BLaER1 treated with 17β-estradiol and CSF1 and Interleukin-3, amounts not matched to agents 10 nM and 100 nM (cell line): ENCODE results near the gene SYCP1.
"Not testable (repeated sequence)": the region's sequence is repeated elsewhere in the genome, so short reads cannot be mapped to it uniquely, and the experiment has no call there.

Experiments
- H3K27ac ChIP-seq, 11 experiments: shearing (Covaris generic); formaldehyde crosslinking; 2 replicates each; pipeline ENCODE4 v1.8.1; 2022
- H3K27me3 ChIP-seq, 11 experiments: shearing (Covaris generic); formaldehyde crosslinking; 2 replicates each; pipeline ENCODE4 v1.8.1; 2022
- H3K36me3 ChIP-seq, 11 experiments: shearing (Covaris generic); formaldehyde crosslinking; 2 replicates each; pipeline ENCODE4 v1.8.1; 2022
- H3K4me1 ChIP-seq, 10 experiments: shearing (Covaris generic); formaldehyde crosslinking; 2 replicates each; pipeline ENCODE4 v1.8.1; 2022
- H3K4me2 ChIP-seq, 11 experiments: shearing (Covaris generic); formaldehyde crosslinking; 2 replicates each; pipeline ENCODE4 v1.8.1; 2022
- H3K4me3 ChIP-seq, 10 experiments: shearing (Covaris generic); formaldehyde crosslinking; 2 replicates each; pipeline ENCODE4 v1.8.1; 2022
- H3K9ac ChIP-seq, 11 experiments: shearing (Covaris generic); formaldehyde crosslinking; 2 replicates each; pipeline ENCODE4 v1.8.1; 2022
- H3K9me3 ChIP-seq, 11 experiments: shearing (Covaris generic); formaldehyde crosslinking; replicated peaks in 1 of 11; 2 replicates each; pipeline ENCODE4 v1.8.1; 2022
- H4K20me1 ChIP-seq, 11 experiments: shearing (Covaris generic); formaldehyde crosslinking; 2 replicates each; pipeline ENCODE4 v1.8.1; 2022
- Cebpa-rat ChIP-seq, 11 experiments: shearing (Covaris generic); IDR thresholded peaks; 2 replicates each; pipeline ENCODE4 v1.8.1; 2022

SYCP1 gene

GRCh38 chr1:114833421-114833820 is 21.2 kb upstream of the SYCP1 start:
- no peak for TF ChIP-seq Cebpa-rat (IDR thresholded peaks at IDR 0.05)
- H4K20me1 ChIP-seq: no peaks in the 10 kb centered on the region
- H3K27ac ChIP-seq: no peak overlapping the region; a peak in 1 of 22 replicates
- no peaks in the 10 kb centered on the region for H3K27me3 ChIP-seq
- H3K36me3 ChIP-seq: no peaks in the 10 kb centered on the region
- H3K9me3 ChIP-seq: peaks cover 0 to 11% (median 5%) of the 10 kb centered on the region in 11 experiments; a peak in 6 of 22 replicates
- no peak overlapping the region for H3K9ac ChIP-seq
- H3K4me1 ChIP-seq: peaks cover 0 to 7% (median 6%) of the 10 kb centered on the region in 10 experiments; a peak in 15 of 20 replicates
- no peak overlapping the region for H3K4me2 ChIP-seq
- H3K4me3 ChIP-seq: no peak overlapping the region

GRCh38 chr1:114844270-114844669 is 10.4 kb upstream of the SYCP1 start:
- no peak for TF ChIP-seq Cebpa-rat (IDR thresholded peaks at IDR 0.05)
- H4K20me1 ChIP-seq: no peaks in the 10 kb centered on the region
- H3K36me3 ChIP-seq: no peaks in the 10 kb centered on the region
- no peaks in the 10 kb centered on the region for H3K9me3 ChIP-seq
- H3K27ac ChIP-seq: no peak overlapping the region
- no peak overlapping the region for H3K4me2 ChIP-seq
- no peaks in the 10 kb centered on the region for H3K27me3 ChIP-seq
- no peak overlapping the region for H3K9ac ChIP-seq
- peaks cover 0 to under 1% (median 0%) of the 10 kb centered on the region in 10 experiments; a peak in 1 of 20 replicates for H3K4me1 ChIP-seq
- H3K4me3 ChIP-seq: no peak overlapping the region

- Histone ChIP-seq H3K4me2 (no peak overlapping the region), H3K4me1 (no peaks in the 10 kb centered on the region), H4K20me1 (no peaks in the 10 kb centered on the region), H3K27ac (no peak overlapping the region), H3K36me3 (no peaks in the 10 kb centered on the region), H3K9me3 (peaks cover 8 to 16% (median 11%) of the 10 kb centered on the region in 11 experiments; a peak in 20 of 22 replicates), H3K27me3 (no peaks in the 10 kb centered on the region), H3K9ac (no peak overlapping the region), H3K4me3 (no peak overlapping the region)
- no peak for TF ChIP-seq Cebpa-rat (IDR thresholded peaks at IDR 0.05)
Measured at GRCh38 chr1:114853584-114853983, 1.1 kb upstream of the SYCP1 start.

- Histone ChIP-seq H3K36me3 (no peaks in the 10 kb centered on the region), H3K27ac (no peak overlapping the region), H3K9ac (no peak overlapping the region), H3K4me2 (no peak overlapping the region), H3K4me1 (no peaks in the 10 kb centered on the region), H3K27me3 (no peaks in the 10 kb centered on the region), H4K20me1 (no peaks in the 10 kb centered on the region), H3K9me3 (no peaks in the 10 kb centered on the region), H3K4me3 (no peak overlapping the region)
- TF ChIP-seq Cebpa-rat (IDR thresholded peaks at IDR 0.05): no peak
Measured at GRCh38 chr1:114861384-114861783, 6.7 kb downstream of the SYCP1 start.

GRCh38 chr1:114892194-114892918 is 37.7 kb downstream of the SYCP1 start:
- Histone ChIP-seq H3K9ac (no peak overlapping the region), H4K20me1 (no peaks in the 10 kb centered on the region), H3K36me3 (no peaks in the 10 kb centered on the region), H3K4me2 (no peak overlapping the region), H3K27me3 (no peaks in the 10 kb centered on the region), H3K4me3 (no peak overlapping the region), H3K27ac (no peak overlapping the region), H3K9me3 (no peaks in the 10 kb centered on the region), H3K4me1 (no peaks in the 10 kb centered on the region)
- TF ChIP-seq Cebpa-rat (IDR thresholded peaks at IDR 0.05): no peak

- Histone ChIP-seq H4K20me1 (no peaks in the 10 kb centered on the region), H3K27ac (no peak overlapping the region), H3K4me3 (no peak overlapping the region), H3K9me3 (no peaks in the 10 kb centered on the region), H3K9ac (no peak overlapping the region), H3K4me1 (no peaks in the 10 kb centered on the region), H3K27me3 (no peaks in the 10 kb centered on the region), H3K4me2 (no peak overlapping the region), H3K36me3 (no peaks in the 10 kb centered on the region)
- TF ChIP-seq Cebpa-rat (IDR thresholded peaks at IDR 0.05): no peak
Measured at GRCh38 chr1:114896795-114897194, 42.1 kb downstream of the SYCP1 start.

GRCh38 chr1:114901814-114902213 is 47.2 kb downstream of the SYCP1 start:
- no peak overlapping the region for H3K9ac ChIP-seq
- no peak overlapping the region for H3K4me2 ChIP-seq
- no peak overlapping the region for H3K27ac ChIP-seq
- no peak overlapping the region for H3K4me3 ChIP-seq
- no peaks in the 10 kb centered on the region for H3K4me1 ChIP-seq
- H3K36me3 ChIP-seq: no peaks in the 10 kb centered on the region
- H3K9me3 ChIP-seq: peaks cover 0 to 15% (median 6%) of the 10 kb centered on the region in 11 experiments; a peak in 8 of 22 replicates
- TF ChIP-seq Cebpa-rat (IDR thresholded peaks at IDR 0.05): no peak
- no peaks in the 10 kb centered on the region for H3K27me3 ChIP-seq
- no peaks in the 10 kb centered on the region for H4K20me1 ChIP-seq

GRCh38 chr1:114902343-114902742 is 47.7 kb downstream of the SYCP1 start:
- Histone ChIP-seq H3K4me1 (no peaks in the 10 kb centered on the region), H3K27ac (no peak overlapping the region), H3K36me3 (no peaks in the 10 kb centered on the region), H3K9ac (no peak overlapping the region), H3K9me3 (peaks cover 0 to 15% (median 6%) of the 10 kb centered on the region in 11 experiments; a peak in 8 of 22 replicates), H4K20me1 (no peaks in the 10 kb centered on the region), H3K27me3 (no peaks in the 10 kb centered on the region), H3K4me3 (no peak overlapping the region), H3K4me2 (no peak overlapping the region)
- TF ChIP-seq Cebpa-rat (IDR thresholded peaks at IDR 0.05): no peak

GRCh38 chr1:114903480-114903879 is 48.8 kb downstream of the SYCP1 start:
- H3K4me3 ChIP-seq: no peak overlapping the region
- H3K4me1 ChIP-seq: no peaks in the 10 kb centered on the region
- peaks cover 0 to 15% (median 6%) of the 10 kb centered on the region in 11 experiments; a peak in 8 of 22 replicates for H3K9me3 ChIP-seq
- H4K20me1 ChIP-seq: no peaks in the 10 kb centered on the region
- no peaks in the 10 kb centered on the region for H3K36me3 ChIP-seq
- H3K27me3 ChIP-seq: no peaks in the 10 kb centered on the region
- no peak for TF ChIP-seq Cebpa-rat (IDR thresholded peaks at IDR 0.05)
- H3K9ac ChIP-seq: no peak overlapping the region
- no peak overlapping the region for H3K27ac ChIP-seq
- H3K4me2 ChIP-seq: no peak overlapping the region

GRCh38 chr1:114915720-114916119 is 61.1 kb downstream of the SYCP1 start:
- H3K27ac ChIP-seq, H3K4me2 ChIP-seq, H3K9ac ChIP-seq, H3K4me1 ChIP-seq, H4K20me1 ChIP-seq, H3K27me3 ChIP-seq, H3K4me3 ChIP-seq, H3K9me3 ChIP-seq, H3K36me3 ChIP-seq: not testable (repeated sequence)
